Stimulated activated CD4-positive, alpha-beta T cell treated with anti-CD3 and anti-CD28 coated beads, Interleukin-1b, Interleukin-23, amount 100 ng/mL, for 24 hours (primary cell): ENCODE measurements around the gene THADA.

Source experiments
- DNase-seq, 4 experiments: peaks; one replicate each; pipeline ENCODE4 v3.0.0-alpha.2; 2020; ENCODE audit warnings: low read depth in 4 of 4, low spot score in 1 of 4

THADA gene

DNA sequence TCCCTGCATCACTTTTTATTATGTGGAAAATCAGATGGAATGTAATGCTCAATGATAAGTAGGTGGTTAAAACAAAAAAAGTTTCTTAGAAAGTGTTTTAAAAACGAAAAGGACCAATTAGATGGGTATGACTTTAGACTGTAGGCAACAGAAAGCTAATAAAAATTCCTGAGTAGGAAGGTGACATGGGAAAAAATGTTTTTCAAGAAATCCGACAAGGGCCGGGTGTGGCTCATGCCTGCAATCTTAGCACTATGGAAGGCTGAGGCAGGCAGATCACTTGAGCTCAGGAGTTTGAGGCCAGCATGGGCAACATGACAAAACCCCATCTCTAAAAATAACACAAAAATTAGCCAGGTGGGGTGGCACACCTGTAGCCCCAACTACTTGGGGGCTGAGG, 126.1 kb downstream of the THADA start:
- no peak for DNase-seq

DNA sequence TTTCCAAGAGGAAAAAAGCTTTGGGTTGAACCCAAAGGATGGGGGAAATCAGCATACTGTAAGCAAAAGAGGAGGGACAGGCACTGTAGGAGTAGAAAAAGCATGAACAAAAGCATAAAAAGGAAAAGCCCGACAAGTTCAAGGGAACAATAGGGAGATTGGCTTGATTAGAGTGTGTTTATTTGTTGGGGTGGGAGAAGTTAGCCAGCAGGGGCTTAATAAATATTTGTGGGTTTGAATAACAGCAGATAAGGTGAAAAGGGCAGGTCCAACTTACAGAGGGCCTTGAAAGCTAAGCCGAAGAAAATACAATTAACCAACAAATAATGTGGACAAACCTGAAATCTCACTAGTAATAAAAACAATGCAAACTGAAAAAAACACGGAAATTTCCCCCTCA, 126.7 kb downstream of the THADA start:
- DNase-seq = no peak

DNA sequence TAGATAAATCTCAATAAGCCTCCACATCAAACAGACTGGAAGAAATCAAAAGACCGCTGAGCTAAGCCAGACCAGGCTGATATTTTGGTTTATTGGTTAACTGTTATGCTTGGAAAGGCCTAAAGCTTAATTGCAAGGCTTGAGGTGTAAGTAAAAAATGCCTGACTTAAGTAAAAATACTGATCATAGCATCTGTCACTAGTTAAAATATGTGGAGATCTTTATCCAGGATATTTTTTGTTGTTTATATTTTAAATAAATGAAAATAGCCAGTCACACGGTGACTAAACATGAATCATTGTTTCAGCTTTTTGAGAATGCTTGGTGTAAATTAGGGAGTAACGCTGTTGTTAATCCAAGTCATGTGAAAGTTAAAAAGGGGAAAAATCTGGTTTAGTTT, 127.9 kb downstream of the THADA start:
- DNase-seq = no peak

DNA sequence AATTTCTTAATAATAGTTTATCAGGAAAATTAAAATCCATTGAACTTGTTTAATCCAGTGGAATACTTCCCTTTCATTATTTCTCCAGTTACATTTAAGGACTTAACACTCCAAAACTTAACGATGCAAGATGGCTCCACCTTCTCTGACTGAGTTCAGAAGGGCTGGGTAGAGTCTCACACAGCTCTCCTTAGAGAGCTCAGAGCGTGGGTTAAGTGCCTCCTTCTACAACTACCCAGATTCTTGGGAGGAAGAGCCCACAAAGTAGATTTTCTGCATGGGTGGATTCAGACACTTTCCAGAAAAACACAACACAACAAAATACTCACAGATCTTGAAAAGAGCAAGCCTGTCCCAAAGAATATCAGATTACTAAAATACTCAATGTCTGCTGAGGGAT, 130.6 kb downstream of the THADA start:
- no peak for DNase-seq

DNA sequence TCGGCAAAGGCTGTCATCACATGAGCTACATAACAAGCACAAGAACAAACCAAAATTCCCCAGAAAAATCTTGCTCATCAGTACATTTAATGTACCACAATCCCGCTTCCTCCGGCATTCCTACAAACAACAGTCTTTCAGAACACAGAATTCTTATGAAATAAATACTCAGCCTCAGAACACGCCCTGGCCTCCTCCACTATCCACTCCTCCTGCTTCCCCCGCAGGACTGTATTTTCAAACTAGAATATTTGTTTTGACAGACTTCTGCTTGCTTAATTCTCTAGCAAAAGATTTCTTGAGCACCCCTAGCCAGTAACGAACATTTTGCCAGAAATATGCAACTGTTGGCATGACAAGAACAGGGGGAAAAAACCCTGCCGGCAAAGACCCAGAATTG, 131.2 kb downstream of the THADA start:
- no peak for DNase-seq

DNA sequence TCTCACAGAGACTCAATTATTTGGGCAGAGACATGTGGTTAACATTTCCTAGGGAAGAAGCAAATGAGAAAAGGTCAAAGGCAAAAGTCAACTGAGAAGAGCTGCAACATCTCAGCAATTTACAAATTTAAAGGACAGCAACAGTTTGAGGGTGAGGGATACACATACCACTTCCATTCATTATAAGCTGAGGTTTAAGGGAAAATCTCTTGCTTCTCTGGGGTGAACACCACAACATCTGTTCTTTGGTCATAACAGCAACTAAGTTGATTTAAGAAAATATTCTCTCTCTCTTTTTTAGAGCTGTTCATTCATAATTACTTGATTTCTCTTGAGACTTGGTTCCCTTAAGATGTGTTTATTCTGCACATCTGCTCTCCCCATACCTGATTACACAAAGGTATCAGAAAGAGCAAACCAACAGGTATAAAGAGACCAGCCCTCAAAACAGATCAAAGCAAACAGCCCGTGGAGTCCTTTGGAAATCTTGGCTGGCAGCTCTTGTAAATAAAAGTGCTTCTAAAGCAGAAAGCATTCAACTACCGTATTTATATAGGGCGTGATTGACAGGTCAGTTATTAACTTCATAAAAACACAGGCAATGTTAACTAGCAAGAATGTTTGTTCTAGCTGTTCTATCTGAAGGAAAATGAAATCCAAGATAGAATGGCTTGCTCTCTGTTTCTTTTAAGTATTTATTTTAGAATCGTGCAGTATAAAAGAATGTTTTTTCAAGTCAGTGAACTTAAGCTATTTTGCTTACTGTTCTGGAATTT, 132.8 kb downstream of the THADA start:
- DNase-seq = no peak

DNA sequence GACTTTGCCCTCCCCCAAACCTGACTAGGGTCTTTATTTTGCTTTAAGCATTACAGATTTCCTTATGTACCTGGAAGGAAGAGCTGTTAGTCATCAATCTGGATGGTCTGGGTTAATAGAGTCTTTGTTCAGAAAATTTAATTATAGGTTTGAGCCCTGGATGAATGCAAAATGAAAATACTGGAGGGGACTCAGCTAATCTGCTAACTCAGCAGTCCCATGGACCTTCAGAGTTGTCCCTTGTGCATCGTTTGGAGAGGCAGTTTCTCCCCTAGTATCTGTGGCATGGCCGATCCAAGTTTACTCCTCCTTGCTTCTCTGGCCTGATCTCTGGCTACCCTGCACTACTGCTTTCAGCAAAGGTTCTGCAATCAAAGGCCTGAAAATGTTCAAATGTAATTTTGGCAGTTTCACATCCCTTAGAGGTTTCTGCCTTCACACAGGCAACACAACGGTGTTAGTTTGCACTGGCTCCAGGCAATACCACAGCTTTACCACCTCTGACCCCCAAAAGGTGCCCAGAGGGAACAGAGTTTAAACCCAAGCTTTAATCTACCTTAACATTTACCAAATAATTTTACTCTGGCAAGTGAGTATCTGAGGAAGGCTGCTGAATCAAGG, 134.3 kb downstream of the THADA start:
- no peak for DNase-seq

DNA sequence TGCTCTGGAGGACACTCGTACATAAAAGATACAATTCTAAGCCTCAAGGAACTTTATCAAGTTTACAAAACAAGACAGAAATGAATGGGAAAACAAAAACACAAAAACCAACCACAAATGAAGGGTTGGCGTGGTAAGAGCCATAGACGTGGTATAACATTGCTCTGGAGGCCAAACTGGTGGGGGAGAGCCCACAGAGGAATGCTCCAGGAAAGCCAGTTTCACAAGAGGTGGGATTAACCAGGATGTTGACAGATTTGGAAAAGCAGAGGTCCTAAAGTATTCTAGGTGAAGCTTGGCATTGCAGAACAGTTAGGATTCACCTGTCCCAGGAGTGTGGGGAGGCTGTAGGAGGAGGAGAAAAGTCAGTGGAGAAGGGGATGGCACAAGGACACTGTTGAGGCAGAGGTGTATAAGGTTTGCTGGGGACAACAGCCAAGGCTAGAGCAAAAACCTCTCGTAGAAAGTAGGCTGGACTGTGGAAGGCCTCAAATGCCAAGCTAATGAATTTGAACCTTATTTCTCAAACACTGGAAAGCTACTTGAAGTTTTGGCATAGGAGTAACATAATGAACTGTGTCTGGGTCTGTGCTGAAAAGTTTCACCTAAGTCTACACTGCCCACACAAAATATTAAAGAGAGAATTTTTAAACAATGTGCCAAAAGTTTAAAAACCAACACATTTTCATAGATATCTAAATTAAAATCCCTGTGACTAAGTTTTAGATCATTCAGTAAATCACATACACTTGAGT, 135.1 kb downstream of the THADA start:
- DNase-seq = no peak

DNA sequence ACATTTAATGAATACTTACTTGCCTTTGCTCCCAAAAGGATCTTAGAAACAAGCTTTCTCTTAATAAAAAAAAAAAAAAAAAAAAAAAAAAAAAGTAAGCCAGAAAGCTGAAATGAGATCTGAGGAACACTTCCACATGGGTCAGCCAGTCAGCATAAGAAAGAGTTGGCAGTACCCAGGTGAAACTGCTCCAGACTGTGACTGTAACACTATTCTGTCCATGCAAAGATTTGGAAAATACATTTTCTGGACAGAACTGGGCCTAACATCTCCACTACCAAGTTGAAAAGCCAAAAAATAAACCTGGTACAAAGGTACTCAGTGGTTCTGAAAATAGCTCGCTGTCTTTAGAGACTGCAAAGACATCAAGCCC, 135.7 kb downstream of the THADA start:
- no peak for DNase-seq

DNA sequence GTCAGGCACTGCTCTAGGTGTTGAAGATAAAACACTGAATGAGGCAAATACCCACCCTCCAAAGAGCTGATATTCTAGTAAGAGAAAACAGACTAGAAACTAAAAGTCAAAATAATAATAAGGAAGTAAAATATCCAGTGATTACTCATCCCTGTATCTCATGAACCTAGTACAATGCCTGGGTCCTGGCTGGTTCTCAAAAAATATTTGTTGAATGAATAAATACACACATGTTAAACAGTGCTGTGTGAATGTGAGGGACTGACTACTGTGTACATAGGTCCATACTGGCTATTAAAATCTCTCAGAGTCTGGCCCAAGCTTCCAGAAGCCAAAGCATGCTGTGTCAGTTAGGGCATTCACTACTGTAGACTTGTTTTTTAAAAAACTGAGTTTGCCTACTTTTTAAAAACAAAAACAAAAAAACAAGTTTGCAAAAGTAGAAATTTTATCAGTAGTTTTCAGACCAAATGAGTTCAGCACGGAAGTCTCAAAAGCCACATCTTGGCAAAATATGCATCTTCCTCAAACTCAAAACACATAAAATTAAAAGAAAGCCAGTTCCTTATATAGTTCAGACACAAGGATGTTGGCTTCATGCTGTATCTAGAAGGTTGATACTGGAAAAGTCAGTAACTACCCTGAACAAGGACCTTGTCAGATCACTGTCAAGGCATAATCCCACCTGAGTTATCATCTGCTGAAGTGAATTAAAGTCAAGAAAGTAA, 136.2 kb downstream of the THADA start:
- no peak for DNase-seq

DNA sequence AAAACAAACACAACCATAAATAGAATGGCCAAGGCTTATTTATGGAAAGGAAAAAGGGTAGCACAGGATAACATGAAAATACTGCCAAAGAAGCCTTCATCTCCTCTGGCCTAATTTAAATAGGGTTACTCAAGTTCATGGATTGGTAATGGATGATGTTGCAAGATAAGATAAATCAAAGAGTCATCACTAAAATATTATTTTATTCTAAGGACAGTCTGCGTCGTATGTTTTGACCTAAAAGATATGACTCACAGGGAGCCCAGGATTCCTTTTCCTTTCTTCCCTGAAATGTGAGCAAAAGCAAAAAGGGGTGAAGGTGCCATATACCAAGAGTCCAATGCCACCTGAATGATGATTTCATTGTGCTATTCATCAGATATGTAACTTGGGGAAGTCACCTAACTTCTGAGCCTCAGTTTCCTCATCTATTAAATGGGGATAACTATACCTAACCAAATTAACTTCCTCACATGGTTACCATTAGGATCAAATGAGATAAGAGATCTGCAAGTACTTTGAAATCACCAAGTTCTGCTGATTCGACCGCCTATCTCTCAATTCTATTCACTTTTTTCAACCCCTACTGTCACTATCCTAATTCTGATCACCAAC, 137.7 kb downstream of the THADA start:
- no peak for DNase-seq

DNA sequence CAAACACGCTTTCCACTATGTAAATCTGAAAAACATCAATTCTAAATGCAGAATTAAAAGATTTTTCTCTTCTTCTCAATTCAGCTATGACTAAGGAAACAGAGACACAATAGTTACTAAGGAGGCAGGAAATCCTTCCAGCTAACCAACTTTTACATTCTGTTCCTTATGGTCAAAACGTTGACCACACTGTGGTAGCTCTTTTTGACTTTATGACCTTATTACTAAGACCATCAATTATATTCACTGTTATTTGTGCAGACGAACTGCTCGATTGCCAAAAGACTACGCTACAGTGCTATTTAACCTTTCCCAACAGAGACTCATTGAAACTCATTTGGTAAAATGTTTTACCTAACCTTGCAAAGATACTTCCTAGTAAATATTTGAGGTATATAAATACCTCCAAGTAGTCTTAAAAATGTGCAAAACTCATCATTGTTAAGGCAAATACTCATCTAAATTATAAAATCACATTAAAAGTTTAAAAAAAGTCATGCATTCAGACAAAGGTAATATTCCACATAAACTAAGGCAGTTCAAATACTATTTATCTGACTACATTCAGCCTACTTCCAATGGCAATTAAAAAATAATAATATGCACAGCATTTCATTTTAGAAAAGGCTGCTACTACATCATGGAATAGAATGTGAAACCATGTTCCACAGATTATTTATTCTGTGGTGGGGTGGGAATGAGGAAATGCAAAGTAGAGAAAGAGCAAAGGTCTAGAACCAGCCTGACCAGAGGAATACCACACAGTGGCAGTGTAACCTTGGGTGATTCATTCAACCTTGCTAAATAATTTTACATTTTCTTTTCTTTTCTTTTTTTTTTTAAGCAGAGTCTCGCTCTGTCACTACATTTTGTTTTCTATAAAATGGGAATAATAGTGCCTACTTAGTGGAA, 139.9 kb downstream of the THADA start:
- DNase-seq = no peak

DNA sequence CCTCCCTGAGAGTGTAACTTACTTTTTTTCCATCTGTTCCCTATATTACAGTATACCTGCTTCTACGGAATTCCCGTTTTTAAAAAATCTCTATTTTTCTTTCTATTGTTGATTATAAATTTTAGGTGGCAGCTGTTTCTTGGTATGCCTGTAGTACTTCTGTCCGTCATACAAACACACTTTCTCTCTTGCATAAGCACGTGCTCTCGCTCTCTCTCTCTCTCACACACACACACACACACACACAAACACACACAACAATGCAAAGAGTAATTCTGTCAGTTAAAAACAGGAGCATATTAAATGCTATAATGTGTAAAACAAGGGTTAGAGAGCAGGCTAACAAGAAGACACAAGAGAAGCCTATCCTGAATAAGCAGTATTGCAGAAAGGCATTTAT, 140.5 kb downstream of the THADA start:
- DNase-seq = no peak

DNA sequence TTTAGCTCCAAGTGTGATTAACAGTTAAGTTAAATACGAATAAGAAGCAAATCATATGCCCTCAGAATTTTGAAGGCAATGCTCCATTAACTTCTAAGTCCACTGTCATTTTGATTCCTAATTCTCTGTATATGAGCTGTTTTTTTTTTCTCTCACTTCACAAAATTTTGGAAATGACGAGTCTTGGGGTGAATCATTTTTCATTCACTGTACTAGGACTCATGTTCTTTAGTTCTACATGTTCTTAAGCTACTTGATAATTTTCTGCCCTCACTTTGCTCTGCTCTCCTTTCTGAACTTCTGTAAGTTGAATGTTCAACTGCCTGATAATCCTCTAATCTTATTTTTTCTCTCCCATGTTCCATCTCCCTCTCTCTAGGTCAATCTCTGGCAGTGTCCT, 141.0 kb downstream of the THADA start:
- DNase-seq = no peak

DNA sequence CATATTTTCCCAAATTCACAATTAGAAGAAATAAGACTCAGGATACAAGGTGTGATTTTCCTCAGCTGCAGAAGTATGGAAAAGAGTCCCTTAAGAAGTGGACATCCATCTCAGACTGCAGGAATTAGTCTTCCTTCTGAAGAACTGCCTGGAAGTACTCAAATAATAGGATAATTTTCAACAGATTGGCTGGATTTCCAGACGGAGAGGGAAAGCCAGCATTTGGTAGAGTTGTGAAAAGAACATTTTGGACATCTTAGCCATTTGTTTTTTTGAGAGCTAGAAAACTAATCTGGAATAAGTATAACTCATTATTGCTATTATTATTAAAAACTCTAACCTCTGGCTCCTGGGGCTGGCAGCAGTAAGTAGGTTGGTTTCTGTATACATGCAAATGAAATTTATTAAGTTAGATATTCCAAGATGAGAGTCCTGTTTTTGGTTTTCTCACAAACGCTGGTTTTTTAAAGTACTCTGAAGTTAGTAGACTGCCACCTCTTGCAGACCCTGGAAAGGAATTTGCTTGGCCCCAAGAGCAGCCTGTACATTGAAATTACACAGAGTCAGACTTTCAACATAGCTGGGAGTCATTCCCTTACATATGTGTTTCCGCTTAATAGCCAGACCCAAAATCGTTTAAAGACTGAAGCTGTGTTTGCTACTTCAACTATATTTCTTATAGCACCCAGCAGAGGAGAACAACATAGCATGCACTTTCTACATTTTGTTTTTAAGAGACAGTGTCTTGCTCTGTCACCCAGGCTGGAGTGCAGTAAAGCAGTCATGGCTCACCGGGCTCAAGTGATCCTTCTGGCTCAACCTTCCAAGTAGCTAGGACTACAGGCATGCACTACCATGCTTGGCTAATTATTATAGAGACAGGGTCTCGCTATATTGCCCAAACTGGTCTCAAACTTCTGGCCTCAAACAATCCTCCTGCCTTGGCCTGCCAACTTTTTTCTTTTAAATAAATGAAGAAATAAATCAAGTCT, 142.4 kb downstream of the THADA start:
- DNase-seq = no peak

DNA sequence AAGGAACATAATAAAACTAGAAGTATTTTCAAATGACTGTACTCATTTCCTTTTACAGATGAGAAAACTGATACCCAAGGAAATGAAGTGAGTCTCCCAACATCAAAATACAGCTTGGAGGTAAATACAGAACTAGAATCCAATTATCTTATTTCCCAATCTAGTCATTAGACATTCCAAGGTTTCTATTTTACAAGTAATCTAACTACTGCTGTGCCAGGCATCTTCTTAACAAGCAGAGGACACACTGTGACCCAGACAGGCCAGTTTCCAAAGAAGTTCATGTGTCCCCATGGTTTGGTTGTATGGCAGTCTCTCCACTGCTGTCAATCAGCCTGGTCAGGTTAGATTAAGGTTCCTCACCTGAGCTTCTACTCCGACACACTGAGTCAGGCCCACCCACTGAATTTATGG, 143.5 kb downstream of the THADA start:
- DNase-seq = no peak

DNA sequence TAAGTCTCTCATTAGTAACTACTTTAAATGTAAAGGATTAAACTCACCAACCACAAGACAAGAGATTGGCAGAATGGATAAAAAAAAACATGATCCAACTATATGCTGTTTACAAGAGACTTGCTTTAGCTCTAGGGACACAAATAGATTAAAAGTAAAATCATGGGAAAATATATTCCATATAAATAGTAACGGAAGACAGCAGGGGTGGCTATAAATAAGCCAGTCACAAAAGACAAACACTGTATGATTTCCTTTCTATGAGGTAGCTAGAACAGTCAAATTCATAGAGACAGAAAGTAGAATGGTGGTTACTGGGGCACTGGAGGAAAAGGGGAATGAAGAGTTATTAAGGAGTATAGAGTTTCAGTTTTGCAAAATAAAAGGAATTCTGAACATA, 145.2 kb downstream of the THADA start:
- no peak for DNase-seq

DNA sequence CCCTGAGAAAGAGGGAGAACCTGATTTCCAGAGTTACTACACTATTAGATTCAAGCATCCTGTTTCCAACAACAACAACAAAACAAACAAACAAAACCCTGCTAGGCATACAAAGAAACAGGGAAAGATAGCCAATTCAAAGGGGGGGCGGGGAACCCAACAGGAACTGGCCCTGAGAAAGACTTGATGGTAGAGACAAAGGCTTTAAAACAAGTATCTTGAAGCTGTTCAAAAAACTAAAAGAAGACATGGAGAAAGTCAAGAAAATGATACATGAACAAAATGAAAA, 147.1 kb downstream of the THADA start:
- no peak for DNase-seq
